T-helper 1 cell treated with Interleukin-12 subunit alpha and Interleukin-12 subunit beta and Interleukin-4 antibody, amounts not matched to agents 30 ng/mL and 1 ng/mL, for 36 hours (primary cell): ENCODE data around the gene SDR39U1. TPM values are rescaled to one million over a fixed set of nuclear protein-coding genes. Genes with fewer than 3 reads are reported as not detected.
"Not testable (repeated sequence)": the region's sequence is repeated elsewhere in the genome, so short reads cannot be mapped to it uniquely, and the experiment has no call there.

Experiments used
- intact Hi-C: fragments of 100-400 bp; cut with micrococcal nuclease; formaldehyde crosslinking; loops from one replicate; pipeline ENCODE4 v1.15.1; 2024
- total RNA-seq: library from RNA; stranded (reverse); gene quantifications from 2 replicates; pipeline ENCODE4 v1.2.3, GENCODE V29; 2022

The SDR39U1 gene
- 49.9 and 55.0 TPM in 2 replicates for total RNA-seq

GRCh38 chr14:24442240-24443052 is at the start of gene SDR39U1:
Gene SDR39U1 (minus strand): TSS chr14:24442776. CDS start chr14:24442769, 7 bp downstream.
- intact Hi-C loops = loop anchor here (1.0 to 10.0 kb wide), 23 partner anchors 11 to 1348 kb away; partner anchors contain the start of genes ACIN1, C14orf119, DCAF11 and DHRS1

GRCh38 chr14:24491586-24492408 is 49.2 kb upstream of the SDR39U1 start:
- intact Hi-C loops = not testable (repeated sequence)

DNA sequence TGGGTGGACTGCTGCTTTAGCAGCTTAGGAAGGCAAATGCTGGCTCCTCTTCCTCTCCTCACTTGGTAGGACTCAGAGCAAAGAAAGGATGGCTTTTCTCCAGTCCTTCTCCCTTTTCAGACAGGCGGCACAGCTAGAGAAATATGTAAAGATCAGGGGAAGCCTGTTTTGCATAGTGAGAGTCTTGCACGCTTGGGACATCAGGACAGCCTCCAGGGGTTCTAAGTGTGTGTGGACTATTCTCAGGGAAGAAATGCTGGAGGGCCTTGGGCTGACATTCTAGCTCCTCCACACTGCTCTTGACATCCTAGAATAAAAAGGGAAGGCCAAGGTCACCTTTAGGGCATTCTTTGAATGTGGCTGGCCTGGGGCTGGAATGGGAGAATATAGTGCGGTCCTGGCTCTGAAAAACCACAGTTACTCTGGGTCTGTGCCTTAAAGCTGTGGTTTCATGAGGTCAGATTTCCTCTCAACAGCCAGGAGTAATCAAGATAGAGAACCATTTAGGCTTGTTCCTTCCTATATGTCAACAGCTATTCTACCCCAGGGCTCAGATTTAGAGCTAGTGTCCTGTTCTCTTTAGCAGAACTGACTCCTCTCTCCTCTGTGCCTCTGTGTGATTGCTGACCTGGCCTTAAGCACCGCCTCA is 41.2 kb upstream of the SDR39U1 start:
- intact Hi-C loops = loop anchor here (5.0 to 10.0 kb wide), 2 partner anchors 151 to 209 kb away; partner anchors contain the start of gene GZMB

DNA sequence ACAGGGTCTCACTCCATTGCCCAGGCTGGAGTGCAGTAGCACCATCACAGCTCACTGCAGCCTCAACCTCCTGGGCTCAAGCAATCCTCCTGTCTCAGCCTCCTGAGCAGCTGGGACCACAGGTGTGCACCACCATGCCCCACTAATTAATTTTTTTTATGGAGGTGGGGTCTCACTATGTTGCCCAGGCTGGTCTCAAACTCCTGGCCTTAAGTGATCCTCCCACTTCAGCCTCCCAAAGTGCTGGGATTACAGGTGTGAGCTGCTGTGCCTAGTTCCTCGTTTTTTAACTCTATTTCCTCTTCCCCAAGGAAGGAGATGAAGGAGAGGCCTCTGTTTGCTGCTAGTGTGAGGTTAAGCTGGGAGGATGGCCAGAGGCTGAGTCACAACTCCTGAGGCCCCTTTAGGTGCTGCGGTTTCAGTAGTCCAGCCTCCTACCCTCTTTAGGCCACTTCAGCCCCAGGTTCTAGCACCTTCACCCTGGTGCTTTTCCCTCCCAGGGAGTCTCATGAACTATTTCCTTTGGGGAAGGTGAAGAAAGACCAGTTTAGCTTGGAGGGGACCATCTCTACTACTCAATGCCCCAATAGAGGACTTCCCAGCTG is 40.2 kb upstream of the SDR39U1 start:
- intact Hi-C loops = loop anchor here (5.0 to 10.0 kb wide), 2 partner anchors 152 to 210 kb away; partner anchors contain the start of gene GZMB

DNA sequence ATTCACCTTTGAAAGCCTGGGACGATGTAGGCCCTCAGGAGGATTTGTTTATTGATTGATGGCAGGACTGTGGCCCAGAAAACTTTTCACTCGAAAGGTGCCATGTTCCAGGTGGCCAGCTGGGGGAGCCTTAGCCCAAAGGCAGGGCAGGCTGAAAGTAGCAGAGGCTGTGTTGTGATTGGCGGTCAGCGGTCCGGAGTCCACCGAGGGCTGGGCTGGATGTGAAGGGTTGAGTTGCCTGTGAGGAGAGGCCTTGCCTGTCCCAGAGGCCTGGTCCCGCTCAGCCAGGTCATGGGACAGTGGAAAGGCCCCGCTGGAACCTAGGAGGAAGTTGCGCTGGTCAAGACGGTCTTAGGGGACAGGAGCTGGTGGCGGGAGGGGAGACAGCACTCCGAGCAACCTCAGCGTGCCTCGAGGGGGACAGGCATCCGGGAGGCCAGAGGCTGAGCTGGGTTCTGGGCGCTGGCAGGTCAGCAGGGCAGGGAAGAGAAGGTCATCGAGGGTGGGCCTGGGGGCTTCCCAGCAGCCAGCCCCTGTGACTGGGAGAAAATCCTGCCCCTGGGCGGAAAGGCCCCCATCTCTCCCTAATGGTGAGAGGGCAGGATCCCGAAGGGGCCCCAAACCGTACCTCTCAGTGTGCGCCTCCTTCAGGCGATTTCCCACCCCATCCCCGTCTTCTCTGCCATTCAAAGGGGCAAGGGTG is 39.2 kb upstream of the SDR39U1 start:
- intact Hi-C loops = loop anchor here (1.0 to 10.0 kb wide), 4 partner anchors 127 to 211 kb away; partner anchors contain the start of genes GZMB and GZMH

- intact Hi-C loops = loop anchor here (2.0 to 10.0 kb wide), 3 partner anchors 129 to 212 kb away; partner anchors contain the start of genes GZMB and GZMH
These were observed 37.4 kb upstream of the SDR39U1 start for GRCh38 chr14:24479999-24480398.

DNA sequence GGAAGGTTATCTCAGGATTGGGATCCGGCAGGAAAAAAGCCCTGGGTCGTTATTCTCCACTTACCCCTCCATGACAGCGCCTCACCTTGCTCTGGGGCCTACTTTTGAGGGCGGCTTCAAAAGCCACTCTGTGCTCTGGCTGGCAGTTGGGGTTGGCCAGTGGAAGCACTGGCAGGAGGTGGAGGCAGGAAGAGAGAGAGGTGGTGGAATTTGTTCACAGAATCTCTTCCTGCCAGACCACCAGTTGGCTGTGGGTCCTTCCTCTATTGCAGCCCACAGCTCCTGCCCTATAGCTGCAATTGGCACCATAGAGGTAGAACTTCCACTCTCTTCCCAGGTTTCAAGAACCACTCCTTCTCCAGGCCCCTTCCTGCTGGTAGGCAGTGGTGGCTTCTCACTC is 32.7 kb upstream of the SDR39U1 start:
- intact Hi-C loops = no loop called here

GRCh38 chr14:24473211-24473610 is 30.6 kb upstream of the SDR39U1 start:
- intact Hi-C loops = no loop called here

DNA sequence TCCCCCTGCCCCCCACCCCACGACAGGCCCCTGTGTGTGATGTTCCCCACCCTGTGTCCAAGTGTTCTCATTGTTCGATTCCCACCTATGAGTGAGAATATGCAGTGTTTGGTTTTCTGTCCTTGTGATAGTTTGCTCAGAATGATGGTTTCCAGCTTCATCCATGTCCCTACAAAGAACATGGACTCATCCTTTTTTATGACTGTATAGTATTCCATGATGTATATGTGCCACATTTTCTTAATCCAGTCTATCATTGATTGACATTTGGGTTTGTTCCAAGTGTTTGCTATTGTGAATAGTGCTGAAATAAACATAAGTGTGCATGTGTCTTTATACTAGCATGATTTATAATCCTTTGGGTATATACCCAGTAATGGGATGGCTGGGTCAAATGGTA is 27.9 kb upstream of the SDR39U1 start:
- intact Hi-C loops = not testable (repeated sequence)

DNA sequence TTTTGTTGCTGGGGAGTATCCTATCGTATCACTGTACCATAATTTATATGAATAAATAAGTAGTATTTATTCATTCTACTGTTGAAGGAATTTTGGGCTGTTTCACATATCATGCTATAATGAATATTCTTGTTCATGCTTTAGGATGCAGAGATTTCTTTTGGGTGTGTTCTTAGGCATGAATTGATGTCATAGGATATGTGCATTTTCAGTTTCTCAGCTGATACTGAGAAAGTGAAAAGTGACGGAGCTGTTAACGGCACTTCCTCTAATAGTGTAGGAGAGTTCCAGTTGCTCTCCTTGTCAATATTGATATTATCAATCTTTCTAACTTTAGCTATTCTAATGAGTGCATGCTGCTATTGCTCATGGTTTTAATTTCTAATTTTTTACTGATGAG is 23.2 kb upstream of the SDR39U1 start:
- intact Hi-C loops = no loop called here

DNA sequence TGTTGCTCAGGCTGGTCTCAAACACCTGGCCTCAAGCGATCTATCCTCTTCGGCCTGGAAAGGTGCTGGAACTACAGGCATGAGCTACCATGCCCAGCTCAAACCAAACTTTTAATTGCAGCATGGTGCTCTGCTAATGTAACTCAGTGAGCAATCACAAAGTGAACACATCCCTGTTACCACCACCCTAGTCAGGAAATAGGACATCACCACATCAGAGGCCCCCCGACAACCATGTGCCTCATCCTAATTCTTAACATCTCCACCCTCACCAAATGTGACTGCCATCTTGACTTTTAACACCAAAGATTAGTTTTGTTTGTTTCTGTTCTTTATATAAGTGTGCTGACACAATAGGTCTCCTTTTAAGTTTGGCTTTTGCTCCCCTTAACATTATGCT is 22.8 kb upstream of the SDR39U1 start:
- intact Hi-C loops = no loop called here

DNA sequence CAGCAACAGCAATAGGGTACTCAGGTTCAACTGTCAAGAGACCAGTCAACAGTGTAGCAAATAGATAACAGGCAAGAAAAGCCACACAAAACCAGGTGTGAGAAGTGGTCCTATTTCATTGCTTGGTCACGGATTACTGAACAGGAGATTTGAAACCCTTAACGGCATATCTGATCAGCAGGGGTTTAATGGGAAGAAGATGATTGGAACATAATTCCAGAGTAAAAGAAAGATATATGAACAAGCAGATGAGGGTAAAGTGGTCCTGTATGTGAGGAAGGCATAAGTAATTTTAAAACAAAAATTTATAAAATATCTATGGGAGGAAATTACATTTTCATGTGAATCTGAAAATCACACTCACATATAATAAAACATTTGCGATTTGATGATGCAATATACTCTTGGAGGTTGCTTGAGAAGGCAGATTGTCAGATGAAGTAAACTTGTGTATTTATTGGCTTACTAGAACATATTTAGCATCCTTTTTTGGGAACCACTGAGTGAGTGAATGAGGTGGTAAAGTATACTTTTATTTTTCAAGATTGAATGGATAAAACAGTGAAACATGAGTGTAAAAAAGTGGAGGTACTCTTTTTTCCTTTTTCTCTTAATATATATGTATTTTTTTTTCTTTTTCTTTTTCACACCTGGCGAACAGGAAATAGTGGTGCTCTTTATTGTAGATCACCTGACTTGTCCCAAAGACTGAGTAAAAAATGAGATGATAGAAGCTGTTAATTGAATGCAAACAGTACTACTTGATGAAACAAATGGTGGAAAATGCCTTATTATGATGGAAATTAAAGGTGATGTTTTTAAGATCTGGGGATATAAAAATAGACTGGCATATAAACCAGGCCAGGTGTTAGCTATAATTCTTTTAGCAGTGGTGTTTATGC is 21.6 kb upstream of the SDR39U1 start:
- intact Hi-C loops = no loop called here

GRCh38 chr14:24463017-24463883 is 20.7 kb upstream of the SDR39U1 start:
- intact Hi-C loops = no loop called here

- intact Hi-C loops = no loop called here
These were observed 18.8 kb upstream of the SDR39U1 start for GRCh38 chr14:24461336-24461735.

- intact Hi-C loops = no loop called here
These were observed 16.8 kb upstream of the SDR39U1 start for GRCh38 chr14:24459331-24459730.

- intact Hi-C loops = no loop called here
These were observed 16.2 kb upstream of the SDR39U1 start for GRCh38 chr14:24458736-24459135.

DNA sequence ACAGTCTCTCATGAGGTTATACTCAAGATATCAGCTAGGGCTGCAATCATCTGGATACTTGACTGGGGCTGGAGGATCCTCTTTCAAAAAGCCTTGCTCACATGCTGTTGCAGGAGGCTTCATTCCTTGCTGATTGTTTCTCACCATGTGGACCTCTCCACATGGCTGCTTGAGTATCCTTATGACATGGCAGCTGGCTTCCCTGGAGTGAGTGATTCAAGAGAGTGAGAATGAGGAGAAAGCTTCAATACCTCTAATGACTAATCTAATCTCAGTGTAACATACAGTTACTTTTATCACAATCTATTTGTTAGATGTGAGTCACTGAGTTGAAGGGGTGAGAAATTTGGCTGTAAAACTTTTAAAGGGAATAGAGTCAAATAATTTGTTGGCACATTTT is 14.4 kb upstream of the SDR39U1 start:
- intact Hi-C loops = no loop called here

GRCh38 chr14:24450828-24451227 is 8.3 kb upstream of the SDR39U1 start:
- intact Hi-C loops = not testable (repeated sequence)
